ENCODE data around the gene ARID5A.
"Not testable (repeated sequence)": the region's sequence is repeated elsewhere in the genome, so short reads cannot be mapped to it uniquely, and the experiment has no call there.

The ARID5A gene

GRCh38 chr2:96541398-96542152 is 5.0 kb downstream of the ARID5A start:
- DNase-seq (ENCODE audit: low read depth, low spot score): no peak

- no peak for DNase-seq (ENCODE audit: low read depth, low spot score)
Observed at GRCh38 chr2:96542357-96542977, 5.9 kb downstream of the ARID5A start.

GRCh38 chr2:96546321-96546720 is 9.8 kb downstream of the ARID5A start:
- DNase-seq (ENCODE audit: low read depth, low spot score): no peak

GRCh38 chr2:96546797-96547196 is 10.2 kb downstream of the ARID5A start:
- DNase-seq (ENCODE audit: low read depth, low spot score): no peak

- DNase-seq (ENCODE audit: low read depth, low spot score): no peak
Observed at GRCh38 chr2:96547203-96547641, 10.7 kb downstream of the ARID5A start.

GRCh38 chr2:96547731-96548171 is 11.2 kb downstream of the ARID5A start:
- DNase-seq (ENCODE audit: low read depth, low spot score): no peak

GRCh38 chr2:96548558-96549465 is 12.3 kb downstream of the ARID5A start:
- DNase-seq (ENCODE audit: low read depth, low spot score): no peak

GRCh38 chr2:96549466-96549785 is 12.9 kb downstream of the ARID5A start:
- no peak for DNase-seq (ENCODE audit: low read depth, low spot score)

- peak; percentile 94 for DNase-seq (ENCODE audit: low read depth, low spot score)
Observed at GRCh38 chr2:96549967-96550786, 13.6 kb downstream of the ARID5A start.

- no peak for DNase-seq (ENCODE audit: low read depth, low spot score)
Observed at GRCh38 chr2:96550787-96551604, 14.4 kb downstream of the ARID5A start.

- DNase-seq (ENCODE audit: low read depth, low spot score): no peak
Observed at GRCh38 chr2:96551605-96552314, 15.2 kb downstream of the ARID5A start.

- no peak for DNase-seq (ENCODE audit: low read depth, low spot score)
Observed at GRCh38 chr2:96552315-96553175, 16.0 kb downstream of the ARID5A start.

GRCh38 chr2:96553176-96553956 is 16.8 kb downstream of the ARID5A start:
- DNase-seq (ENCODE audit: low read depth, low spot score): no peak

- not testable (repeated sequence) for DNase-seq (ENCODE audit: low read depth, low spot score)
Observed at GRCh38 chr2:96553957-96554292, 17.4 kb downstream of the ARID5A start.

GRCh38 chr2:96554293-96555145 is 18.0 kb downstream of the ARID5A start:
- DNase-seq (ENCODE audit: low read depth, low spot score): peak; percentile 86

- DNase-seq (ENCODE audit: low read depth, low spot score): no peak
Observed at GRCh38 chr2:96555146-96555610, 18.6 kb downstream of the ARID5A start.

Measured in ELF-1 (cell line).